Smooth muscle cell (in vitro differentiated cells): ENCODE results near the gene FYB2. TPM values are rescaled to one million over a fixed set of nuclear protein-coding genes. Genes with fewer than 3 reads are reported as not detected.

Experiments used
- DNase-seq: peaks from one replicate; lab custom pipeline; 2025; ENCODE audit not compliant: unreplicated experiment; lab: John Stamatoyannopoulos, UW
- H2AFZ ChIP-seq: fragments of 200-600 bp; sonication (generic); 2 replicates; pipeline ENCODE4 v1.6.0; 2016; ENCODE audit warnings: antibody characterized with exemption, low read depth, mild to moderate bottlenecking
- H3F3A ChIP-seq: fragments of 200-600 bp; sonication (generic); 2 replicates; pipeline ENCODE4 v1.6.0; 2017; ENCODE audit warnings: antibody characterized with exemption, low read depth
- H3K27ac ChIP-seq: fragments of 200-600 bp; sonication (generic); 2 replicates; pipeline ENCODE4 v1.5.1; 2016; ENCODE audit warnings: low read depth, mild to moderate bottlenecking
- H3K27me3 ChIP-seq: fragments of 200-600 bp; sonication (generic); 2 replicates; pipeline ENCODE4 v1.6.1; 2016; ENCODE audit warnings: low read depth, mild to moderate bottlenecking
- H3K36me3 ChIP-seq: fragments of 200-600 bp; sonication (generic); 2 replicates; pipeline ENCODE4 v1.5.1; 2016; ENCODE audit warnings: low read depth
- H3K4me1 ChIP-seq: fragments of 200-600 bp; sonication (generic); 2 replicates; pipeline ENCODE4 v1.5.1; 2016; ENCODE audit warnings: low read depth
- H3K4me2 ChIP-seq: fragments of 200-600 bp; sonication (generic); 2 replicates; pipeline ENCODE4 v1.6.0; 2016; ENCODE audit warnings: mild to moderate bottlenecking
- H3K4me3 ChIP-seq: fragments of 200-600 bp; sonication (generic); 2 replicates; pipeline ENCODE4 v1.5.1; 2016; ENCODE audit warnings: mild to moderate bottlenecking
- H3K79me2 ChIP-seq: fragments of 200-600 bp; sonication (generic); 2 replicates; pipeline ENCODE4 v1.6.0; 2016; ENCODE audit warnings: low read depth, mild to moderate bottlenecking
- H3K9ac ChIP-seq: fragments of 200-600 bp; sonication (generic); 2 replicates; pipeline ENCODE4 v1.6.0; 2016; ENCODE audit warnings: low read depth
- H3K9me3 ChIP-seq: fragments of 200-600 bp; sonication (generic); replicated peaks from 2 replicates; pipeline ENCODE4 v1.5.1; 2016; ENCODE audit warnings: low read depth
- H4K20me1 ChIP-seq: fragments of 200-600 bp; sonication (generic); 2 replicates; pipeline ENCODE4 v1.6.0; 2016; ENCODE audit warnings: low read depth
- WGBS: methylation state at CpG from one replicate; pipeline ENCODE4 v1.1.7; 2016; ENCODE audit warnings: low lambda C conversion rate; 5-methylcytosine and 5-hydroxymethylcytosine counted together
- polyA plus RNA-seq: library from polyadenylated mRNA; unstranded; fragments of >200 nt; fragmentation: Nextera tagmentation; extraction: Ambion mirVana; gene quantifications from 2 replicates; pipeline ENCODE4 v1.2.1, GENCODE V29; 2016
- total RNA-seq: library from RNA; depleted of rRNA; stranded (reverse); fragments of >200 nt; gene quantifications from 2 replicates; pipeline ENCODE4 v1.2.3, GENCODE V29; 2014
- TF ChIP-seq, protein P1 (sequence below): fragments of 200-600 bp; sonication (generic); IDR thresholded peaks from 2 replicates; pipeline ENCODE4 v1.5.1; 2017; ENCODE audit warnings: borderline replicate concordance, mild to moderate bottlenecking, antibody characterized with exemption; ENCODE audit not compliant: insufficient read depth, poor library complexity, severe bottlenecking

Gene FYB2
- total and polyA plus RNA-seq, 2 experiments from 2014 or later: 0.65 to 3.6 TPM

DNA sequence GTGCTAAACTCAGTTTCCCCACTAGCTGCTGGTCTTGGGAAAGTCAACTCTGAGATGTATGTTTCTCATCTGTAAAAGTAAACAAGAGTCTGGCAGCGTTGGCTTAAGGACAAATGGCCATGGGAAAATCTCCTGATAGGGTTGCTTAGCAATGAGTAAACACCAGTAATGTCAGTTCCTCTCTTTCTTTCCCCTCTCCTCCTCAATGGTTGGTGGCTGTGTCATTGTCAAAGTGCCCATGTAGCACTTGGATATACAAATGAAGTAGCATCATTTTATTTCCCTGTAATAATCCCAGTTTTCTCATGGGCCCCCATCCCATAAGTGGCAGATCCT is 2.2 kb upstream of the FYB2 start:
- H3K27me3 ChIP-seq: no peaks in the 10 kb centered on the region
- peak overlapping the region; percentile 83 for H3K27ac ChIP-seq
- H3K36me3 ChIP-seq: no peaks in the 10 kb centered on the region
- H3K9me3 ChIP-seq: no peaks in the 10 kb centered on the region
- no peaks in the 10 kb centered on the region for H3F3A ChIP-seq
- peaks cover 30% of the 10 kb centered on the region for H3K4me1 ChIP-seq
- 0% methylated on average over 1 of the region's 1 CpG for WGBS
- no peak overlapping the region for H2AFZ ChIP-seq
- peak overlapping the region; percentile 75 for H3K4me2 ChIP-seq
- TF ChIP-seq, protein P1, sequence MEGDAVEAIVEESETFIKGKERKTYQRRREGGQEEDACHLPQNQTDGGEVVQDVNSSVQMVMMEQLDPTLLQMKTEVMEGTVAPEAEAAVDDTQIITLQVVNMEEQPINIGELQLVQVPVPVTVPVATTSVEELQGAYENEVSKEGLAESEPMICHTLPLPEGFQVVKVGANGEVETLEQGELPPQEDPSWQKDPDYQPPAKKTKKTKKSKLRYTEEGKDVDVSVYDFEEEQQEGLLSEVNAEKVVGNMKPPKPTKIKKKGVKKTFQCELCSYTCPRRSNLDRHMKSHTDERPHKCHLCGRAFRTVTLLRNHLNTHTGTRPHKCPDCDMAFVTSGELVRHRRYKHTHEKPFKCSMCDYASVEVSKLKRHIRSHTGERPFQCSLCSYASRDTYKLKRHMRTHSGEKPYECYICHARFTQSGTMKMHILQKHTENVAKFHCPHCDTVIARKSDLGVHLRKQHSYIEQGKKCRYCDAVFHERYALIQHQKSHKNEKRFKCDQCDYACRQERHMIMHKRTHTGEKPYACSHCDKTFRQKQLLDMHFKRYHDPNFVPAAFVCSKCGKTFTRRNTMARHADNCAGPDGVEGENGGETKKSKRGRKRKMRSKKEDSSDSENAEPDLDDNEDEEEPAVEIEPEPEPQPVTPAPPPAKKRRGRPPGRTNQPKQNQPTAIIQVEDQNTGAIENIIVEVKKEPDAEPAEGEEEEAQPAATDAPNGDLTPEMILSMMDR: no peak
- no peaks in the 10 kb centered on the region for H3K79me2 ChIP-seq
- no peaks in the 10 kb centered on the region for H4K20me1 ChIP-seq
- DNase-seq: no peak
- H3K9ac ChIP-seq: peak overlapping the region; percentile 71
- no peak overlapping the region for H3K4me3 ChIP-seq

DNA sequence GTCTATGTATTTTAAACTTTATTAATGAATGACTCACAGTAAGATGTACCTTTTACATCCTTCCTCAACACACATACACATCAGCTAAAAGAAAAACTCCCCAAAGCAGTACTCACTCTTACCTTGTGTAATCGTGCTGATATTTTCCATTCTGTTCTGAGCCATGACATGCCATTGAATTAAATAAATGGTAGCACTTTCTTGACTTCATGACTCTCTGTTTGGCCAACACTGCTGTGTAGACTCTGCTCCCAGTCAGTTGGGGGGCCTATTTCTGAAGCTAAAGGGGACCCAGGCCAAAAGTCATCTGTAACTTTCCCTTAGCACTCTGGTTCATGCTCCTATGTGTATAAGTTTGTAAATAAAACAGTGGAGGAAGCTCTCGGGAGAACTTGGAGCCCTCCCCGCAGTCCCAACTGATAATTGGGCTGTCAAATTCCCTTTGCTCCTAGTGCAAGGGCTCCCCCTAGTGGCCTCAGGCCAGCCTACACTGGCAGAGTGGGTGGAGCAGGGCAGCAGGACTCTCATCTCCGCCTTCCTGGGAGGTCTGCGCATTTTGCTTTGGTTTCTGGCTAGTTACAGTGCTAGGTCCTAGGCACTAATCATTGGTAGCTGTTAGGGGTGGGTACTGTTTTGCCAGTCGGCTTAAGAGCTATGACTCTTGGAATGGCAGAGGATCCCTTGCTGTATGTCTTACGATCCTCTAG is 1.7 kb upstream of the FYB2 start:
- H3F3A ChIP-seq: no peaks in the 10 kb centered on the region
- DNase-seq: peak; percentile 83
- peak overlapping the region; percentile 75 for H3K4me2 ChIP-seq
- H3K4me1 ChIP-seq: peaks cover 30% of the 10 kb centered on the region
- H3K27me3 ChIP-seq: no peaks in the 10 kb centered on the region
- 12% methylated on average over 7 of the region's 7 CpGs for WGBS
- no peaks in the 10 kb centered on the region for H3K79me2 ChIP-seq
- no peak overlapping the region for H2AFZ ChIP-seq
- H3K36me3 ChIP-seq: no peaks in the 10 kb centered on the region
- no peak overlapping the region for H3K4me3 ChIP-seq
- no peaks in the 10 kb centered on the region for H4K20me1 ChIP-seq
- no peaks in the 10 kb centered on the region for H3K9me3 ChIP-seq
- H3K9ac ChIP-seq: peak overlapping the region; percentile 71
- peak overlapping the region; percentile 83 for H3K27ac ChIP-seq
- TF ChIP-seq, protein P1: peak; percentile 98

DNA sequence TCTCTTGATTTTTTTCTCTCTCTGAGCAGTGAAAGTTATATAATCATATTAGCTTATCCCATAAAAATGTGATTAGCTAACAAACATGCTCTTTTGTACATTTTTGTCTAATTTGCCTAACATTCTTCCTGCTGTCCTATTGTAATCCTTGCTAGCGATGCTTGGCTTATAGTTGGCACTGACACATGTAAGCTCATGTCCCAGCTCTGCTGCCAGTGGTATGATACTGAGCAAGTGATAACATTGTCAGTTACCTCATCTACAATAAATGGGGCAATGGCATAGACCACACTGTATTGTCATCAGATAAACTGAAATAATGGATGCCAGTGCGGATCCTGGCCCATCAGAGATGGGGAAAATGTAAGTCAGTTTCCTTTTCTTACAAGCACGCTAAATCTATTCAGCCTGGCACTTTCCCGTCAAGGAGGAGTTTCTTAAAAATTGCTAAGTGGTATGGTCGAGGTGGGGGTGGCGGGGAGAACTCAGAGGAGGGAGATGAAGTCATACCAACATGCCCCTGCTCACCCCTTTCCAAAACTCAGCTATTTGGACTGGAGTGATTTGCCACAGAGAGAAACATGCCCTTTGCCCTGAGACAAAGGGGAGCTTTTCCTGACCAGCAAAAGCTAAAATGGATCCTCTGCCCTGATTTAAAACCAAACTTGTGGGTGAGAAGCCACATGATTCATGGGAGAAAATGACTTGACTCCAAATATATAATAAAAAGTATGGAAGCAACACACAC is 1.3 kb downstream of the FYB2 start:
- no peak overlapping the region for H3K27ac ChIP-seq
- H2AFZ ChIP-seq: no peak overlapping the region
- TF ChIP-seq, protein P1: no peak
- DNase-seq: no peak
- no peaks in the 10 kb centered on the region for H3K27me3 ChIP-seq
- H4K20me1 ChIP-seq: no peaks in the 10 kb centered on the region
- H3K9ac ChIP-seq: no peak overlapping the region
- H3K79me2 ChIP-seq: no peaks in the 10 kb centered on the region
- peaks cover 30% of the 10 kb centered on the region for H3K4me1 ChIP-seq
- no peaks in the 10 kb centered on the region for H3F3A ChIP-seq
- no peaks in the 10 kb centered on the region for H3K9me3 ChIP-seq
- H3K4me3 ChIP-seq: no peak overlapping the region
- H3K36me3 ChIP-seq: no peaks in the 10 kb centered on the region
- 89% methylated on average over 6 of the region's 6 CpGs for WGBS
- H3K4me2 ChIP-seq: peak overlapping the region; percentile 45

DNA sequence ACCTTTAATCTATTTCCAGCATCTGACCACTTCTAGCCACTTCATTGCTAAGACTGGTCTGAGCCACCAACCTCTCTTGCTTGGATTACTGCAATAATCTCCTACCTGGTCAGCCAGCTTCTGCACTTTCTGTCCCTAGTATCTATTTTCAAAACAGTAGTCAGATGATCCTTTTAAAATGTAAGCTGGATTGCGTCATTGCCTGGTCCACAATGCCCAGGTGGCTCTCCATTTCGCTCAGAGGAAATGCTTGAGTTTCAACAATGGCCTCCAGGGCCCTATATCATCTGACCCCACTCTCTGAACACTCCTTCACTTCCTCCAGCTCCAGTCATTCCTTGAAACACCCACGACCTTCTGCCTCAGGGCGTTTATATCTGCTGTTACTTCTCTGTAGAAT is 2.3 kb downstream of the FYB2 start:
- Histone ChIP-seq H4K20me1 (no peaks in the 10 kb centered on the region), H3K4me1 (peaks cover 30% of the 10 kb centered on the region), H3K4me3 (no peak overlapping the region), H3K27me3 (no peaks in the 10 kb centered on the region), H2AFZ (no peak overlapping the region), H3F3A (no peaks in the 10 kb centered on the region), H3K9me3 (no peaks in the 10 kb centered on the region), H3K9ac (no peak overlapping the region), H3K36me3 (no peaks in the 10 kb centered on the region), H3K4me2 (no peak overlapping the region), H3K79me2 (no peaks in the 10 kb centered on the region), H3K27ac (no peak overlapping the region)
- TF ChIP-seq, protein P1: no peak
- DNase-seq: no peak
- 78% methylated on average over 4 of the region's 4 CpGs for WGBS
